ENCODE data around the gene CTDNEP1.

Gene CTDNEP1

GRCh38 chr17:7280519-7281073 lies 29.1 kb upstream of the CTDNEP1 start:
- DNase-seq (ENCODE audit: low read depth), result no peak

GRCh38 chr17:7279448-7279847 lies 27.9 kb upstream of the CTDNEP1 start:
- DNase-seq (ENCODE audit: low read depth), result no peak

- no peak for DNase-seq (ENCODE audit: low read depth)
These were observed 15.2 kb upstream of the CTDNEP1 start for GRCh38 chr17:7266784-7267183.

GRCh38 chr17:7263801-7264078 lies 12.2 kb upstream of the CTDNEP1 start:
- no peak for DNase-seq (ENCODE audit: low read depth)

- no peak for DNase-seq (ENCODE audit: low read depth)
These were observed 11.6 kb upstream of the CTDNEP1 start for GRCh38 chr17:7262935-7263800.

- no peak for DNase-seq (ENCODE audit: low read depth)
These were observed 10.8 kb upstream of the CTDNEP1 start, which contains the start of gene CLDN7 for GRCh38 chr17:7262192-7262934. CLDN7 (minus strand) TSS chr17:7262478; CDS start chr17:7262043, 435 bp downstream.

GRCh38 chr17:7261379-7262191 lies 10.1 kb upstream of the CTDNEP1 start:
- no peak for DNase-seq (ENCODE audit: low read depth)

GRCh38 chr17:7260651-7261378 lies 9.3 kb upstream of the CTDNEP1 start:
- no peak for DNase-seq (ENCODE audit: low read depth)

GRCh38 chr17:7260151-7260550 lies 8.6 kb upstream of the CTDNEP1 start:
- DNase-seq (ENCODE audit: low read depth), result no peak

- no peak for DNase-seq (ENCODE audit: low read depth)
These were observed 8.0 kb upstream of the CTDNEP1 start for GRCh38 chr17:7259555-7259889.

- DNase-seq (ENCODE audit: low read depth), result no peak
These were observed 7.4 kb upstream of the CTDNEP1 start for GRCh38 chr17:7258731-7259554.

GRCh38 chr17:7256766-7257456 lies 5.4 kb upstream of the CTDNEP1 start:
- no peak for DNase-seq (ENCODE audit: low read depth)

- DNase-seq (ENCODE audit: low read depth), result no peak
These were observed 3.0 kb upstream of the CTDNEP1 start for GRCh38 chr17:7254511-7254910.

GRCh38 chr17:7253082-7253481 lies 1.5 kb upstream of the CTDNEP1 start:
- no peak for DNase-seq (ENCODE audit: low read depth)

GRCh38 chr17:7252176-7253043 lies 876 bp upstream of the CTDNEP1 start, which contains the start of gene ELP5:
ELP5 (plus strand) TSS chr17:7252215; CDS start chr17:7252551, 336 bp downstream.
- no peak for DNase-seq (ENCODE audit: low read depth)

GRCh38 chr17:7250695-7251627 lies 573 bp downstream of the CTDNEP1 start:
- no peak for DNase-seq (ENCODE audit: low read depth)

GRCh38 chr17:7249830-7250229 lies 1.7 kb downstream of the CTDNEP1 start:
- no peak for DNase-seq (ENCODE audit: low read depth)

GRCh38 chr17:7249214-7249613 lies 2.3 kb downstream of the CTDNEP1 start:
- DNase-seq (ENCODE audit: low read depth), result no peak

Data from GM04503 (cell line).